ENCODE measurements around the gene DGKB. TPM values are rescaled to one million over a fixed set of nuclear protein-coding genes. Genes with fewer than 3 reads are reported as not detected.

Gene DGKB
- total RNA-seq, 2 donors from 2014 or later: 0.52 TPM; not detected in 1

DNA sequence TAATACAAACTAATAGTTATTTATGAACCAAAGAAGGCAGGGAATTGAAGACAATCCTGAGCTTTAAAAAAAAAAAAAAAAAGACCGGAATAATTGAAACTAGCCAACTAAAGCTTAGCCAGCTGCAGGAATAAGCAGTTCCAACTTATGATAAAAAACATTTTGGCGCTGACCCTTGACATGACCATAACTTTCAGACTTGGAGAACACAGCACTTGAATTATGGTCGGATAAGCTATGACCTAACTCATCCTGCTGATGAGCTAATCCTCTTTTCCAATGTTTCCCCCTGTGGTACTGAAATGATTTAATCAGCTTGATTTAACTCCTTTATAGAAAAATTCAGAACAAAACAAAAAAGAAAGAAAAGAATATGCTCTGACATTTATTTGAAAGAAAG is 181.8 kb downstream of the DGKB start:
- DNase-seq (no peak), ATAC-seq (no peak)
- no peak overlapping the region for H3K4me3 ChIP-seq
- H3K27ac ChIP-seq: no peak overlapping the region
- 68 to 69% methylated on average over 3 of the region's 3 CpGs for WGBS, 2 donors
- no peaks in the 10 kb centered on the region for H3K27me3 ChIP-seq
- TF ChIP-seq POLR2A (IDR thresholded peaks at IDR 0.05): no peak
- TF ChIP-seq, protein P1, sequence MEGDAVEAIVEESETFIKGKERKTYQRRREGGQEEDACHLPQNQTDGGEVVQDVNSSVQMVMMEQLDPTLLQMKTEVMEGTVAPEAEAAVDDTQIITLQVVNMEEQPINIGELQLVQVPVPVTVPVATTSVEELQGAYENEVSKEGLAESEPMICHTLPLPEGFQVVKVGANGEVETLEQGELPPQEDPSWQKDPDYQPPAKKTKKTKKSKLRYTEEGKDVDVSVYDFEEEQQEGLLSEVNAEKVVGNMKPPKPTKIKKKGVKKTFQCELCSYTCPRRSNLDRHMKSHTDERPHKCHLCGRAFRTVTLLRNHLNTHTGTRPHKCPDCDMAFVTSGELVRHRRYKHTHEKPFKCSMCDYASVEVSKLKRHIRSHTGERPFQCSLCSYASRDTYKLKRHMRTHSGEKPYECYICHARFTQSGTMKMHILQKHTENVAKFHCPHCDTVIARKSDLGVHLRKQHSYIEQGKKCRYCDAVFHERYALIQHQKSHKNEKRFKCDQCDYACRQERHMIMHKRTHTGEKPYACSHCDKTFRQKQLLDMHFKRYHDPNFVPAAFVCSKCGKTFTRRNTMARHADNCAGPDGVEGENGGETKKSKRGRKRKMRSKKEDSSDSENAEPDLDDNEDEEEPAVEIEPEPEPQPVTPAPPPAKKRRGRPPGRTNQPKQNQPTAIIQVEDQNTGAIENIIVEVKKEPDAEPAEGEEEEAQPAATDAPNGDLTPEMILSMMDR (IDR thresholded peaks at IDR 0.05): no peak
- intact Hi-C loops (cut with DNase I): loop anchor here (10.0 kb wide), 1 partner anchor 294 kb away; no protein-coding TSS in a partner anchor
- no peaks in the 10 kb centered on the region for H3K4me1 ChIP-seq
- H3K36me3 ChIP-seq (replicated peaks in 1 of 2; ENCODE audit: insufficient read depth in 1 of 2, low read depth in 2 of 2): no peaks in the 10 kb centered on the region
- no peaks in the 10 kb centered on the region for H3K9me3 ChIP-seq

DNA sequence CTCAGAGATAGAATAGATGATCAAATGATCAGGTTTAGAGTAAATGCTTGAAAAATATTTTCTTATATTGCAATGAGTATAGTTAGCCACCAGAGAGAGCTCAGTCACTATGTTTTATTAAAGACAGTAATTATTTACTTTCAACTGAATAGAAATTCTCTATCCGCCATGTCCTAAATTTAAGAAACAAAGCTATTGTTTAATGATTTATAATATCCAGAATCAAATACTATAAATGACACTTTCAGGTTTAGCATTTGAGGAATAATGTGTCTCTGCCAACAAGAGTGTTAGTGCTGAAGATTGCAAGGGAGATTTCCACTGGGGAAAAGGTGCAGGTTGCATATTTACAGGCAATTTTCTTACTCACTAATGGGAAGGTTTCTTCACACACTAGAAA is 184.7 kb downstream of the DGKB start:
- DNase-seq: no peak
- Histone ChIP-seq H3K9me3 (no peaks in the 10 kb centered on the region), H3K36me3 (replicated peaks in 1 of 2; ENCODE audit: insufficient read depth in 1 of 2, low read depth in 2 of 2) (no peaks in the 10 kb centered on the region), H3K27me3 (no peaks in the 10 kb centered on the region), H3K4me3 (no peak overlapping the region), H3K27ac (no peak overlapping the region), H3K4me1 (no peaks in the 10 kb centered on the region)
- no peak for TF ChIP-seq POLR2A (IDR thresholded peaks at IDR 0.05)
- TF ChIP-seq, protein P1 (IDR thresholded peaks at IDR 0.05): peak in 6 of 7 experiments; percentile 38 to 76 (median 66)
- intact Hi-C loops (cut with DNase I): no loop called here
- WGBS, 2 donors: 8 to 17% methylated on average over 1 of the region's 1 CpG
- peak; percentile 74 for ATAC-seq

DNA sequence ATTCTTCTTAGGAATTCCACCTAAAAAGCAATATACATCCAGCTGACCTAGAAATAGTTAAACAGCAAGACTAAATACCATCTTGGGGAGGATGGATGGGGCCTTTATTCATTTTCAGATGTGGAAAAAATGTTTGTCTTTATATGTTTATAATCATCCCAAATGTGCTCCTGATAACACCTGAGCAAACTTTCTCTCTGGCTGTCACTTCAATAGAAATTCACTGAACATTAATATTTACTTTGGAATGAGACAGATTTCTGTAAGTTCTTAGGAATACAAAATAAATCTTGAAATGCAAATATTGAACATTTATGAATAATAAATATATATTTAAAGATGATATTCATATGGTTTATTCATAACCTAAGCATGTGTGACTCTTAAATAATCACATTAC is 185.4 kb downstream of the DGKB start:
- ATAC-seq (no peak), DNase-seq (no peak)
- Histone ChIP-seq H3K27me3 (no peaks in the 10 kb centered on the region), H3K9me3 (no peaks in the 10 kb centered on the region), H3K27ac (no peak overlapping the region), H3K4me3 (no peak overlapping the region), H3K36me3 (replicated peaks in 1 of 2; ENCODE audit: insufficient read depth in 1 of 2, low read depth in 2 of 2) (no peaks in the 10 kb centered on the region), H3K4me1 (no peaks in the 10 kb centered on the region)
- intact Hi-C loops (cut with DNase I): no loop called here
- TF ChIP-seq, protein P1 (IDR thresholded peaks at IDR 0.05): no peak
- TF ChIP-seq POLR2A (IDR thresholded peaks at IDR 0.05): no peak

DNA sequence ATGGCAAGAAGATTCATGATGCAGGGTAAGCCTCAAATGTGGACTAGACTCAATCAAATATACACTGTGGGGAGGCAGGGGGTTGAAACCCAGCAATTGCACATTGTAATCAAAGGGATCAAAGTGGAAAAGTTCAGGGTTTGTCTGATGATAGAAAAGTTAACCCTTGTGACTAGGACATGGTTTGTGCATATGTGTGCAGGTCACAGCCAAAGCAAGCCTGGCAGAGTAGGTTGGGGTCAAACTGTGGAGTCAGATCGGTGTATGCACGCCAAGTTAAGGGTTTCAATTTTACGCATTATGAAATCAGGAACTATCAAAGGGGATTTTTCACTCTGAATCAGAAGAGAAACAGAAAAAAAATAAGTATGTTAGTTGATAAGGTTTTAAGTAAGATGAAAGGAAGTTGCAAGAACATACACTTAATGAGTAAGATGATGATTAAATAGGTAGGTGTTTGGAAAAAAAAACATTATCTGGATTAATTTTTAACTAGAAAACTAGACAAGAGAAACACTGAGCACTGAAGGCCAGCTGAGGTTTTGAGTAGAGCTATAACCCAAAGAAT is 188.3 kb downstream of the DGKB start:
- WGBS, 2 donors: 66% methylated on average over 3 of the region's 3 CpGs
- no peak overlapping the region for H3K4me3 ChIP-seq
- intact Hi-C loops (cut with DNase I): no loop called here

More for the DNA sequence above, 188.3 kb downstream of the DGKB start:
- ATAC-seq (no peak), DNase-seq (no peak)
- no peaks in the 10 kb centered on the region for H3K36me3 ChIP-seq (replicated peaks in 1 of 2; ENCODE audit: insufficient read depth in 1 of 2, low read depth in 2 of 2)
- H3K27me3 ChIP-seq: no peaks in the 10 kb centered on the region
- H3K27ac ChIP-seq: no peak overlapping the region
- no peaks in the 10 kb centered on the region for H3K4me1 ChIP-seq
- no peaks in the 10 kb centered on the region for H3K9me3 ChIP-seq
- TF ChIP-seq, protein P1 (IDR thresholded peaks at IDR 0.05): no peak
- no peak for TF ChIP-seq POLR2A (IDR thresholded peaks at IDR 0.05)

Data from body of pancreas (tissue), 4 donors.